Liver (tissue), 3 donors: ENCODE data around the gene SPAG16.

Experiments
- ATF3 ChIP-seq: IDR thresholded peaks from 2 replicates; pipeline ENCODE4 v1.6.1; 2016; ENCODE audit warnings: antibody characterized with exemption
- CTCF ChIP-seq: fragments of 150-350 bp; IDR thresholded peaks from 2 replicates; pipeline ENCODE4 v1.5.1; 2017; ENCODE audit warnings: improper control_type of control experiment, low read depth, low read length; ENCODE audit not compliant: missing input control
- EGR1 ChIP-seq, 2 donors: IDR thresholded peaks; 2 replicates each; pipeline ENCODE4 v1.6.1; 2016 to 2018; ENCODE audit warnings: antibody characterized with exemption in 2 of 2, low read depth in 2 of 2
- FOXA1 ChIP-seq: IDR thresholded peaks from 2 replicates; pipeline ENCODE4 v1.6.1; 2016; ENCODE audit warnings: antibody characterized with exemption
- GABPA ChIP-seq, 2 donors: IDR thresholded peaks in 1 of 2; conservative IDR thresholded peaks in 1 of 2; 2 replicates each; pipeline ENCODE4 v1.6.1; 2016; ENCODE audit warnings: antibody characterized with exemption in 2 of 2, mild to moderate bottlenecking in 1 of 2, moderate library complexity in 1 of 2
- HNF4G ChIP-seq: IDR thresholded peaks from 2 replicates; pipeline ENCODE4 v1.6.1; 2016; ENCODE audit warnings: antibody characterized with exemption
- JUND ChIP-seq, 2 donors: IDR thresholded peaks; 2 replicates each; pipeline ENCODE4 v1.6.1; 2016; ENCODE audit warnings: antibody characterized with exemption in 2 of 2
- MAX ChIP-seq: IDR thresholded peaks from 2 replicates; pipeline ENCODE4 v1.6.1; 2016; ENCODE audit warnings: antibody characterized with exemption
- RAD21 ChIP-seq, 2 donors: IDR thresholded peaks; 2 replicates each; pipeline ENCODE4 v1.6.1; 2016; ENCODE audit warnings: antibody characterized with exemption in 2 of 2, mild to moderate bottlenecking in 2 of 2
- REST ChIP-seq: IDR thresholded peaks from 2 replicates; pipeline ENCODE4 v1.6.1; 2016; ENCODE audit warnings: antibody characterized with exemption, mild to moderate bottlenecking
- SP1 ChIP-seq: IDR thresholded peaks from 2 replicates; pipeline ENCODE4 v1.6.1; 2018; ENCODE audit warnings: antibody characterized with exemption, mild to moderate bottlenecking
- TAF1 ChIP-seq: conservative IDR thresholded peaks from 2 replicates; pipeline ENCODE4 v1.6.1; 2016; ENCODE audit warnings: antibody characterized with exemption, mild to moderate bottlenecking
- YY1 ChIP-seq: IDR thresholded peaks from 2 replicates; pipeline ENCODE4 v1.6.1; 2016; ENCODE audit warnings: antibody characterized with exemption, mild to moderate bottlenecking
- ZBTB33 ChIP-seq: IDR thresholded peaks from 2 replicates; pipeline ENCODE4 v1.6.1; 2016; ENCODE audit warnings: antibody characterized with exemption
- donor health status: healthy.
- donor health status: healthy.

- TF ChIP-seq REST (no peak), HNF4G (no peak), CTCF (no peak), JUND (IDR thresholded peaks at IDR 0.05) (no peak), YY1 (no peak), RAD21 (IDR thresholded peaks at IDR 0.05) (no peak), TAF1 (no peak), FOXA1 (no peak), GABPA (IDR thresholded peaks at IDR 0.05 in 1 of 2, conservative IDR thresholded peaks at IDR 0.05 in 1 of 2) (no peak), ATF3 (no peak), MAX (no peak), SP1 (no peak), EGR1 (IDR thresholded peaks at IDR 0.05; ENCODE audit: low read depth in 2 of 2) (no peak), ZBTB33 (no peak)
Measured at GRCh38 chr2:213425618-213426017, 141.4 kb downstream of the SPAG16 start.
